ENCODE results near the gene TRAPPC12. TPM values are rescaled to one million over a fixed set of nuclear protein-coding genes. Genes with fewer than 3 reads are reported as not detected.

TRAPPC12 gene
- total RNA-seq, 2 donors from 2014 or later = 98.2 to 103 TPM

- peaks cover 66% of the 10 kb centered on the region for H3K36me3 Mint-ChIP-seq (ENCODE audit: low read depth)
- 77% methylated on average over 5 of the region's 5 CpGs; no CpG with 5 or more reads in 1 of the 2 experiments for WGBS, 2 experiments (ENCODE audit: insufficient coverage in 1 of 2, insufficient read length in 1 of 2)
- peaks cover 12% of the 10 kb centered on the region for H3K4me1 Mint-ChIP-seq
- no peaks in the 10 kb centered on the region for H3K27me3 Mint-ChIP-seq (ENCODE audit: insufficient read depth)
- Histone ChIP-seq H3K9me3 (ENCODE audit: control insufficient read depth, low read length) (peaks cover 24% of the 10 kb centered on the region), H3K27me3 (ENCODE audit: control insufficient read depth, insufficient read depth, low read length, poor library complexity, severe bottlenecking) (no peaks in the 10 kb centered on the region), H3K4me1 (ENCODE audit: control insufficient read depth, insufficient read depth, low read length) (peaks cover 15% of the 10 kb centered on the region), H3K9ac (ENCODE audit: extremely low read depth, low read length, poor library complexity, severe bottlenecking) (peak overlapping the region; percentile 4), H3K27ac (ENCODE audit: low read depth, low read length) (peak overlapping the region; percentile 69), H3K4me3 (ENCODE audit: low read length) (peak overlapping the region; percentile 39), H3K36me3 (ENCODE audit: control insufficient read depth, insufficient read depth, low read length) (peaks cover 45% of the 10 kb centered on the region)
- H3K9me3 Mint-ChIP-seq = peaks cover 29% of the 10 kb centered on the region
- DNase-seq = no peak
- H3K27ac Mint-ChIP-seq = peak overlapping the region; percentile 7
- TF ChIP-seq CTCF (conservative IDR thresholded peaks at IDR 0.05) = peak; percentile 47
- H3K4me3 Mint-ChIP-seq = no peak overlapping the region
These were observed 19.4 kb downstream of the TRAPPC12 start for GRCh38 chr2:3398857-3399256.

GRCh38 chr2:3399381-3399780 is 19.9 kb downstream of the TRAPPC12 start:
- peaks cover 65% of the 10 kb centered on the region for H3K36me3 Mint-ChIP-seq (ENCODE audit: low read depth)

GRCh38 chr2:3399829-3400228 is 20.3 kb downstream of the TRAPPC12 start:
- DNase-seq = no peak
- H3K27ac Mint-ChIP-seq = peak overlapping the region; percentile 75
- H3K9ac ChIP-seq (ENCODE audit: extremely low read depth, low read length, poor library complexity, severe bottlenecking) = no peak overlapping the region
- no peaks in the 10 kb centered on the region for H3K27me3 Mint-ChIP-seq (ENCODE audit: insufficient read depth)
- H3K27ac ChIP-seq (ENCODE audit: low read depth, low read length) = peak overlapping the region; percentile 69
- no peak overlapping the region for H3K4me3 Mint-ChIP-seq
- H3K4me1 ChIP-seq (ENCODE audit: control insufficient read depth, insufficient read depth, low read length) = peaks cover 15% of the 10 kb centered on the region
- H3K9me3 Mint-ChIP-seq = peaks cover 25% of the 10 kb centered on the region
- H3K4me1 Mint-ChIP-seq = peaks cover 12% of the 10 kb centered on the region
- H3K36me3 Mint-ChIP-seq (ENCODE audit: low read depth) = peaks cover 60% of the 10 kb centered on the region
- H3K9me3 ChIP-seq (ENCODE audit: control insufficient read depth, low read length) = peaks cover 24% of the 10 kb centered on the region
- TF ChIP-seq CTCF (conservative IDR thresholded peaks at IDR 0.05) = no peak
- H3K27me3 ChIP-seq (ENCODE audit: control insufficient read depth, insufficient read depth, low read length, poor library complexity, severe bottlenecking) = no peaks in the 10 kb centered on the region
- 49 to 68% methylated on average over 4 to 9 of the region's 9 CpGs for WGBS, 2 experiments (ENCODE audit: insufficient coverage in 1 of 2, insufficient read length in 1 of 2)
- peak overlapping the region; percentile 39 for H3K4me3 ChIP-seq (ENCODE audit: low read length)
- H3K36me3 ChIP-seq (ENCODE audit: control insufficient read depth, insufficient read depth, low read length) = peaks cover 43% of the 10 kb centered on the region

More at GRCh38 chr2:3399381-3399780, 19.9 kb downstream of the TRAPPC12 start:
- H3K27me3 Mint-ChIP-seq (ENCODE audit: insufficient read depth) = no peaks in the 10 kb centered on the region
- peaks cover 28% of the 10 kb centered on the region for H3K9me3 Mint-ChIP-seq
- peak overlapping the region; percentile 69 for H3K27ac ChIP-seq (ENCODE audit: low read depth, low read length)
- no peak for TF ChIP-seq CTCF (conservative IDR thresholded peaks at IDR 0.05)
- peaks cover 15% of the 10 kb centered on the region for H3K4me1 ChIP-seq (ENCODE audit: control insufficient read depth, insufficient read depth, low read length)
- peak overlapping the region; percentile 4 for H3K9ac ChIP-seq (ENCODE audit: extremely low read depth, low read length, poor library complexity, severe bottlenecking)
- H3K27ac Mint-ChIP-seq = peak overlapping the region; percentile 80
- no peak overlapping the region for H3K4me3 Mint-ChIP-seq
- H3K9me3 ChIP-seq (ENCODE audit: control insufficient read depth, low read length) = peaks cover 24% of the 10 kb centered on the region
- peaks cover 43% of the 10 kb centered on the region for H3K36me3 ChIP-seq (ENCODE audit: control insufficient read depth, insufficient read depth, low read length)
- H3K4me1 Mint-ChIP-seq = peaks cover 12% of the 10 kb centered on the region
- H3K27me3 ChIP-seq (ENCODE audit: control insufficient read depth, insufficient read depth, low read length, poor library complexity, severe bottlenecking) = no peaks in the 10 kb centered on the region
- 57 to 62% methylated on average over 2 to 3 of the region's 3 CpGs for WGBS, 2 experiments (ENCODE audit: insufficient coverage in 1 of 2, insufficient read length in 1 of 2)
- DNase-seq = no peak
- peak overlapping the region; percentile 39 for H3K4me3 ChIP-seq (ENCODE audit: low read length)
